GM21786 (cell line): ENCODE results near the gene NUAK1.

ENCODE experiments used
- ATAC-seq: cut with Tn5 transposase; IDR thresholded peaks from one replicate; pipeline ENCODE4 v1.9.1; 2021; ENCODE audit not compliant: unreplicated experiment

Gene NUAK1

GRCh38 chr12:106132175-106133135 lies 6.3 kb downstream of the NUAK1 start:
- no peak for ATAC-seq

- ATAC-seq = no peak
Observed at GRCh38 chr12:106131676-106132075, 7.1 kb downstream of the NUAK1 start.

GRCh38 chr12:106130474-106131113 lies 8.2 kb downstream of the NUAK1 start:
- ATAC-seq = no peak

GRCh38 chr12:106128585-106129328 lies 10.0 kb downstream of the NUAK1 start:
- no peak for ATAC-seq

GRCh38 chr12:106127338-106128126 lies 11.2 kb downstream of the NUAK1 start:
- no peak for ATAC-seq

- no peak for ATAC-seq
Observed at GRCh38 chr12:106126441-106127337, 12.1 kb downstream of the NUAK1 start.

- ATAC-seq = no peak
Observed at GRCh38 chr12:106125351-106126095, 13.2 kb downstream of the NUAK1 start.

- ATAC-seq = no peak
Observed at GRCh38 chr12:106123551-106124081, 15.1 kb downstream of the NUAK1 start.

GRCh38 chr12:106123110-106123509 lies 15.6 kb downstream of the NUAK1 start:
- no peak for ATAC-seq

- ATAC-seq = no peak
Observed at GRCh38 chr12:106122004-106122403, 16.8 kb downstream of the NUAK1 start.

GRCh38 chr12:106120519-106121105 lies 18.1 kb downstream of the NUAK1 start:
- no peak for ATAC-seq

- no peak for ATAC-seq
Observed at GRCh38 chr12:106119301-106119700, 19.5 kb downstream of the NUAK1 start.

- ATAC-seq = no peak
Observed at GRCh38 chr12:106118381-106119130, 20.2 kb downstream of the NUAK1 start.

- no peak for ATAC-seq
Observed at GRCh38 chr12:106115440-106115839, 23.3 kb downstream of the NUAK1 start.

- ATAC-seq = no peak
Observed at GRCh38 chr12:106114447-106115068, 24.2 kb downstream of the NUAK1 start.

- no peak for ATAC-seq
Observed at GRCh38 chr12:106113824-106114446, 24.8 kb downstream of the NUAK1 start.

GRCh38 chr12:106113446-106113823 lies 25.3 kb downstream of the NUAK1 start:
- no peak for ATAC-seq
